HG03095 (cell line): ENCODE results near the gene ORAI1.
"Not testable (repeated sequence)": the region's sequence is repeated elsewhere in the genome, so short reads cannot be mapped to it uniquely, and the experiment has no call there.

Experiments
- ATAC-seq: cut with Tn5 transposase; IDR thresholded peaks from one replicate; pipeline ENCODE4 v1.9.1; 2021; ENCODE audit warnings: moderate library complexity; ENCODE audit not compliant: unreplicated experiment

ORAI1 gene

DNA sequence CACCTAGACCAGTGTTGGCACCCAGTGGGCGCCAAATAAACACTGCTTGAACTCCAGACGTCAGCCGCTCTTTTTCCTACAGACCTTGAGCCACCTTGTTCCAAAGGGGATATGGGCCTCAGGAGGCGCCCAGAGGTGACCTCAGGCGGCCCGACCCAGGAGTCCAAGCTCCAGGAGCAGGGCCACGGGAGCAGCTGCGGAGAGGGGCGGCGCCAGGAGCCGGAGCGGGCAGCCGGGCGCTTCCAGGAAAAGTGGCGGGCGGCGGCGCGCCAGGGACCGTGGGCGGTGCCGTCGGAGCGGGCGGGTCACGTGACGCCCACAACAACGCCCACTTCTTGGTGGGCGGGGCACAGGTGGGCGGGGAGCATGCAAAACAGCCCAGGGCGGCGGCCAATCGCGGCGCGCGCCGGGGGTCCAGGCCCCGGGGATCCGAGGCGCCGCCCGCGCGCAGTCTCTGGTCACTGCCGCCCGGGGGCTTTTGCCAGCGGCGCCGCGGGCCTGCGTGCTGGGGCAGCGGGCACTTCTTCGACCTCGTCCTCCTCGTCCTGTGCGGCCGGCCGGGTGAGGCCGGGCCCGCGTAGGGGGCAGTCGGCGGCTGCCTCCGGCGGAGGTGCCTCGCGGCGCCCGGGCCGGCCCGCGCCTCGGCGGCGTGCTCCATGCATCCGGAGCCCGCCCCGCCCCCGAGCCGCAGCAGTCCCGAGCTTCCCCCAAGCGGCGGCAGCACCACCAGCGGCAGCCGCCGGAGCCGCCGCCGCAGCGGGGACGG is at the start of gene ORAI1:
ORAI1 (plus strand) TSS at position 444 of the 766 bp plus-strand sequence.
- peak; percentile 56 for ATAC-seq

DNA sequence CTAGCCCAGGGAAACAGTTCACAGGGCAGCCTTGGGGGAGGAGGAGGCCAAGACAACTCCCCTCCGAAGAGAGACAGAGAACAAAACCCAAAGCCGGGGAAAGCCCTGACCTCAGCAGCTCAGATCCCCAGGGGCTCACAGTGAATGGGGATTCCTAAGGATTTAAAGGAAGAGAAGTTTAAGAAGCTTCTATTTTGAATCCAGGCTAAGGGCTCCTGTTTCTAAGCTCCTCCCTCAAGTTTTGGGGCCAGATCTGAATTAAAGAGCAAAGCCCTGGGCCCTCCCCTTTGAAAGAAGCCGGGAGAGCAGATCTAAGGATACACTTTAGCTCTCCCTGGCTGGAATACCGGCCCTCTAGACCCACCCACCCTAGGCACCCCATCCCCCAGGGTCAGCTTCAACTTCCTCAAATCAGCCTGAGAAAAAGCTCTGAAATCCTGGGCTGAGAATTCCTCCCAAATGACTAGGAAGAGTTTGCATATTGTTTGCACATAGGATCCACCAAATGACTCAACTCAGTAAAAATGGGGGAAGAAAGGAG is 49.4 kb upstream of the ORAI1 start:
- no peak for ATAC-seq

DNA sequence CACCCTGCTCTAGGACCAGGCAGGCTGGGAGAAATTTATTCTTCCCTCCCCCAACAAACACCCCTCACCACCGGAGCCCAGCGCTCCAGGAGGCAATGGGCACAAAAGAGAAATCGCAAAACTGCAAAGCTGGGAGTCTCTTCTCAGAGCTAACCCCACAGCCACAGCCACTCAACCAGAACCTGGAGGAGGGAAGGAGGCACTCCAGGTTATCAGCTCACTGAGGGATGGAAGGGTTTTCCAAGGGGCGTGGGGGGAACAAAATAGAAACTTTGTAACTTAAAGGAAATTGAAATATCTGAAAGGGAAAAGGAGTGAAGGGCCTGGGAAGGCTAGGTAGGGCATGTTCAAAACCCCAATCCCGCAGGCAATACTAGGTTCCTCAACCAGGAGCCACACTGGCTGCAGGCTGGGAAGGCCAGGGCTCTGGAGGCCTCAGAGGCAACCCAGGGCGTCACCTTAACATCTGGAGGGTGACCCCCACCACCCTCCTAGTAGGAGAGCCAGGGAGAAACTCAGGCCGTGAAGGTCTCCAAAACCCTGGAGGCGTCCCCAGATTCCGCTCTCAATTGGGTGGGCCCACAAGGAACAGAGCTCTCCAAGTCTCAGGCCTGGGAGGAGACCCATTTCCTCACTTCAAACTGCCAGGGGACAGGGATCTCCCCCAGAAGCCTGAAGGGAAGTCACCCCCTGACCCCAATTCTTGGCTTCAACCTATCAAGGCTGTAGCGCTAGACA is 48.7 kb upstream of the ORAI1 start:
- ATAC-seq: no peak

DNA sequence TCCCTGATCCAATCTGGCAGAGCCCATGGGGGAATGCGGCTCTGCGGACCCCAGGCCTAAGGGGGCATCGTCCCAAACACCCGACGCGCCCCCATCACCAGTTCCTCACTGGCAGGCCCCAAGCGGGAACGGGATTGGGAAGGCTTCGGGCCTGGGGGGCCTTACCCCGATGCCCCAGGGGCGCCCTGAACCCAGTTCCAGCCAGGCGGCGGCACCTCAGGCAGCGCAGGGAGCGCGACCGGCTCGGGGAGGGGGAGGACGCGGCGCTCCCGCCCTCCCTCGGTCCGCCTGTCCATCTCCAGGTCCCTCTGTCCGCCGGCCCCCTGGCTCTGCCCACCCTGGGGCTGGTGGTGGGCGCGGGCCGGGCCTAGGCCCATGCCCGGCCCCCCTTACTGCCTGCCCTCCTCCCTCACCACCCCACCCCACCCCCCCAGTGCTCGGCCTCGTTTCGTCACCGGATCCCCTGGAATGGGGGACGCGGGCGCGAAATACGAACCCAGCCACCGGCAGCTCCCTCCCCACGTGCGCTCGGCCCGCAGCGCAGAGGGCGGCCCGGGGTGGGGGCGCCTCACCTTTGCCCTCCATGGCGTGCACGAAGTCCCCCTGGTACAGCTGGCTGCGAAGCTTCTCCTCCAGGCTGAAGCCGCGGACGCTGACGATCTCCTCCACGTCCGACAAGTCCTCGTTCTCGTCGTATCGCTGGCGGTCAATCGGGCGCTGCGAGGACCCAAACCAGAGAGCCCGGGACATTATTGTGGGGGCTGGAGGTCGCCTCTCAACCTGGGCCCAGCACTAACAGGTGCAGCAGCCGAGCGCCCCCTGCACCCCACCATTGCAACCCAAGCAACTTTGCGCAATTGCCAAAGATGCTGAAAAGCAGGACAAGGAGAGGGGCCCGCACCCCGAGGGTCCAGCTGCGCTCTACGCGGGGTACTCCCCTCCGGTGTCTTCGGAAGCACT is 47.8 kb upstream of the ORAI1 start:
- ATAC-seq: no peak

DNA sequence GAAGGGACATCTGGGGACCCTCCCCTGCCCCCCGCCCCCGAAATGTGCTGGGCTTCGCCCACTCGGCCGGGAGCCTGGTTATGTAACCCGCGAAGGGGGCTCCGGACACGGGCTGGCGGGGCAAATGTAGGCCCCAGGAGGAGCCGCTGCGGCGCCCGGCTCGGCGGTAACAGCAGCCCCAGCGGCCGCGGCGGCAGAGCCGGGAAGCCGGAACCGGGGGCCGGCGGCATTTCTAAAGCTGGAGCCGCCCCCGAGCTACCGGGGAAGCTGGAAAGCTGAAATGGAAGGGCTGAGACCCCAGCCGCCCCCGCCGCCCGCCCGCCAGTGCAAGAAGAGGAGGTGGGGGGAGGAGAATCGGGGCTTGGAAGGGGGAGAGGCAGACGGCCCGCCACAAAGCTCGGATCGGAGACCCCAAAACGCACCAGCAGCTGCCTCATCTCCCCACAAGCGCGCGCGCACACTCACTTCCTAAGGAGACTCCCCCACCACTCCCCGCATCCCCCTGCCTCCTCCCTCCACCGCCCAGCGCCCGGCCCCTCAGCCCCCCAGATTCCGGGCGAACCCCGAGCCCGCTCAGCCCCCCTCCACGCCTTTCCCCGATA is 47.0 kb upstream of the ORAI1 start:
- ATAC-seq: no peak

DNA sequence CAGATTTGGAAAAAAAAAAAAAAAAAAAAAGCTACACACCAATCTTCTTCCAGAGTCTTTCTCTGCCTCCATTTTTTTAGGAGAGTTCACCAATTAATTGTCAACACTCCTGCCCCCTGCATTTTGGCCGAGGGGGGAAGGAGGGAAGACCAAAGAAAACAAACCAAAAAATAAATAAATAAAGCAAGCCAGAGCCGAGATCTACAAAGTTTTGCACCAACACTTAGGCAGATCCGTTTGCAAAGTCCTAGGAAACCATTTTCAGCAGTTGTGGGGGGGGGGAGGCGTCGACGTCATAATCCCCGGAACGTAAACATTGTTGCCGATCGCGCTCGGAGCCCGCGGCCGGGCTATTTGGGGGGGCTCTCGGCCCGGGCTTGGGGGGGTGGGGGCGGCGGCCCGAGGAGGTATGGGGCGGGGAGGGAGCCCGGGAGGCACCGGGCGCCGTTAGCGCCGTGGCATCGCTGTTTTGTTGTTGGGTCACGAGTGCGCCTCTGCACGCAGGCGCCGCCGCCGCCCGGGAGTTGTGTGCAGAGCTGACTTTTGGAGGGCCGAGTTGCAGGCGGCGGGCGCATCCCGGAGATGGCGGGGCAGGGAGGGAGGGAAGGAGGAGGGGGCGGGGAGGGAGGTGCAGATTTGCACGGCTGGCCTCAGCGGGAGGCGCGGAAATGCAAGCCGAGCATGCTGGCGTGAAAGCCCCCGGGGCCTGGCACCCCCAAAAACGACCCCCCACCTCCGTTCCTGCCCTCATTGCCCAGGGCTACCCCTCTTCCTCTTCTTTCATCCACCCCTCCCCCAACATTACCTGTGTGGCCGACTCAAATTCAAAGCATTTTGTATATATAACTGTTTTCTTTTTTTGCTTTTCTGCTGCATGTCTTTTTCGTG is 46.1 kb upstream of the ORAI1 start:
- ATAC-seq: no peak

DNA sequence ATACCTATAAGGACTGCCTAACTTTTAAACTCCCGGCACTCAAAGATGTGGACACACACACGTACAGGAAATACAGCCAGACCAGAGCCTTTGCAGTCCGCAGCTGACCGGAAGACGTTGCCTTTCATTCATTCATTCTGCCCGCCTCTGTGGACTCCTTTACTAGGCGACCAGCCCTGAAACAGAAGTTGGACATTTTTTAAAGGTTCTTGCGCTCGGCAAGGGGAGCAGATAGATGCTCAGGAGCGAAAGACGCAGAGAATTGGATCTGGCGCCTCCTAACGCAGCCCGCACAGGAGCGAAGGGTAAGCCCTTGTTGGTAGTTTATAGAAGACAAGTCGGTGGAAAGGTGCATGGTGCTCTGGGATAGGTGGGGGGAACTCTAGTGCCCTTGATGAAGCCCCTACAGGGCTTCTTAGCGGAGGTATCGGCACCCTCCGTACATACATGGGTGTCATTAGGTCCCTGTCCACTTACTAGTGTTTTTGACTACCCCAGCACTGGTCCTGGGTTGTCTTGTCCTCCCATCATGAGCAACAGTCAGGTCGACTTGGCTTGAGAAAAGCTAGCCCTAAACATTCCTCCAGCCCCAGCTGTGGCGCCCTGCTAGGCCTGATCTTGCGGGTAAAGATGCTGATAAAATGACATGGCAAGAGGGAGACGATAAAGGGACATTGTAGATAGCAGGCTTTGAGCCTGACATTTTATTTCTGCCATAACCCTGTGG is 45.2 kb upstream of the ORAI1 start, which contains the start of gene KDM2B:
KDM2B (minus strand) TSS at position 65 of the 727 bp plus-strand sequence. CDS start 112 bp downstream, outside the sequence.
- ATAC-seq: no peak

DNA sequence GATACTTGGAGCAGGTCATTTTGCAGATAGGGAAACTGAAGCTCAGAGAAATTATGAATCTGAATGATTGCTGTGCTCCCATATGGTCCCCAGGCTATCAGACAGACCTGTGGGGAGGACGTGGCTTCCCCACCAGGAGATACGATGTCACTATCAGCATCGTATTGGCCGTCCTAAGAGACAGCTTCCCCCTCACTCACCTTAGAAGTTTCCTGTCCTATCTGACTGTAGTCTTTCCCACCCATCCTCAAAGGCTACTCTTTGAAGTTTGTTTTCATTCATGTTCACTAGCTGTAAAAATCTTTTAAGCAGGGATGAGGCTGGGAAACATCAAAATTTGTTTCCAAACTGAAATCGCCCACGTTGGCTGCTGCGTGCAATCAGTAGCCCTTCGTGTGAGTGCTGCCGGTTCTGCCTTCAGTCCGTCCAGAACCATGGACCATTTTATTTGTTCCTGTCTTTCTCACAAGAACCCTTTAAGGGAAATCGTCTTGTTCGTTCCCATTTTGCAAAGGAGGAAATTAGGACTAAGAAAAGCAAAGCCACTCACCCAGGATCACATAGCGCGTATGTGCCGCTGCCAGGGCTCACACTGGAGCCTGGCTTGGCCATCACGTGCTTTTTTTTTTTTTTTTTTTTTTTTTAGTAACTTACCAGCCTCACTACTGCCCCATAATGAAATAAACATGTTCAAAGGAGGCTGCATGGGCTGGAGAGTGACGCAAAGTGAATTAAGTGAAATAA is 44.5 kb upstream of the ORAI1 start:
- no peak for ATAC-seq

DNA sequence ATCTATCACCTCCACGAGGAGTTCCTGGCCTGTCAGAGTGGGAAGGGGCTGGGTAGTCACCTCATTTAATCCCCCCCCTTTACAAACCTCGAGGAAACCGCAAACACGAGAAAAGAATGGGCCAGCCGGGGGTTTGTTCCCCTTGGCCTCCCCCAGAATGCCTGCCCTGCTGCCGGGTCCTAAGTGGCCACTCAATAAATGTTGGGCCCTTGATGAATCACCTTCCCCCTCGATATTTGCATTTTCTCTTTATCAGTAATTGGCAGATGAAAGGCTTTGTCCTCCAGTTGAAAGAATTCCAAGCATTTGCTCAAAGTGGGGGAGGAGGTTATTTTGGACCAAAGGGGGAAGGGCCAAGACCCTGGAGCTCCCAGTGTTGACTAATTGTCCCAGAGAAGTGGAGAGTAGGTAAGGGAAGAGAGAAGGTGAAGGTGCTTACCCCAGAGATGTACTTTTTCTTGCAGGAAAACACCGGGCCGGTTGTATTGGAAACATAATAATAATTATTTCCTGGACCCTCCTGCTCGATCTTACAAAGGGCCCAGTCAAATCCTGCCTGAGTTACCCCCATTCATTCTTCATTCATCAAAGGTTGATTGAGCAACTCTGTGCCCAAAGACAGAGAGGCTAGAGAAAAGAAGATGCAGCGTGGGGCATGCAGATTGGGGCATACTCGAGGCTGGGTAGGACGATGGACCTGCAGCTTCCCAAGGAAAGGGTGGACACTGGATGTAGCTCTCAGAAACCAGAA is 43.6 kb upstream of the ORAI1 start:
- ATAC-seq: no peak

DNA sequence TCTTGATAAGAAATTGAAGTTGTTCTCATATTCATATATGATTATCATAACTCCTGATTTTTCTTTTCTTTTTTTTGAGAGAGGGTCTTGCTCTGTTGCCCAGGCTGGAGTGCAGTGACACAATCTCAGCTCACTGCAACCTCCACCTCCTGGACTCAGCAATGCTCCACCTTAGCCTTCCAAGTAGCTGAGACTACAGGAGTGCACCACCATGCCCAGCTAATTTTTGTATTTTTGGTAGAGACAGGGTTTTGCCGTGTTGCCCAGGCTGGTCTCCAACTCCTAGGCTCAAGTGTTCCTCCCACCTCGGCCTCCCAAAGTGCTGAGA is 43.0 kb upstream of the ORAI1 start:
- ATAC-seq: not testable (repeated sequence)

DNA sequence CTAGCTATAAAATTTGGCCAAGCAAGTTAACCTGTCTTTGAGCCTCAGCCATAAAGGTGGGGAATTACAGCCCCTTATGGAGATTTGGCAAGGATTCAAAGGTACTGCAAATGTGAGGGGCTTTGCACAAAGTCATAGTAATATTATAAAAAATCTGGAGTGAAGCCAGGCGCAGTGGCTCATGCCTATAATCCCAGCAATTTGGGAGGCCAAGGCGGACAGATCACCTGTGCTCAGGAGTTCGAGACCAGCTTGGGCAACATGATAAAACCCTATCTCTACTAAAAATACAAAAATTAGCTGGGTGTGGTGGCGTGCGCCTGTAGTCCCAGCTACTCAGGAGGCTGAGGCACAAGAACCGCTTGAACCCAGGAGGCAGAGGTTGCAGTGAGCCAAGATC is 41.4 kb upstream of the ORAI1 start:
- ATAC-seq: not testable (repeated sequence)

DNA sequence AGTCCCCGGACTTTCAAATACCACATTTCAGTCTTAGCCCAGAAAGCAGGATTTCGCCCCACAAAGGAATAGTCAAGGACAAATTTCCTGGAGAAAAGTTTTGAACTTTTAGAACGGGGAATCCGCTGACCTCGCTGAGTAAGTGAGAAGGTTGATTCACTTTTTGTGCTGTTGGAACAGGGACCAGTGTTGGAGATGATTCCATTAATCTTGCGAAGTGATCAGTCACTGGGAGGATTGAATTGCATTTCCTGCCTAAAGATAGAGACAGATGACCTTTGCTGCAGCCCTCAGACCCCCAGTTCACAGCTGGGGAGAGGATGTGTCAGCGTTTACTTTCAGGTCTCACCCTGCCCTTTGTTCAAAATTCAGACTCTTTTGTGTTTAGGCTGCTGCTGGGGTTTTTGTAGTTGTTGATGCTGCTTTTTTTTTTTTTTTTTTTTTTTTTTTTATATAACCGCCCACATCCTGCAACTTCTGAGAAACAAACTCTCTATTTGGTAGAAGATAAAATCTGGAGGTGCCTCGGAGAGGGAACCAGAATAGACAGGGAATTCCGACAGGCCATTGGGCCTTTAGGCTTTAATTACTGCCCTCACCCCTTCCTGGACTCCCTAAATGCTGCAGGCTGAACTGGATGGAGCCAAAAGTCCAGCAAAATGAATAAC is 35.7 kb upstream of the ORAI1 start:
- peak; percentile 54 for ATAC-seq

DNA sequence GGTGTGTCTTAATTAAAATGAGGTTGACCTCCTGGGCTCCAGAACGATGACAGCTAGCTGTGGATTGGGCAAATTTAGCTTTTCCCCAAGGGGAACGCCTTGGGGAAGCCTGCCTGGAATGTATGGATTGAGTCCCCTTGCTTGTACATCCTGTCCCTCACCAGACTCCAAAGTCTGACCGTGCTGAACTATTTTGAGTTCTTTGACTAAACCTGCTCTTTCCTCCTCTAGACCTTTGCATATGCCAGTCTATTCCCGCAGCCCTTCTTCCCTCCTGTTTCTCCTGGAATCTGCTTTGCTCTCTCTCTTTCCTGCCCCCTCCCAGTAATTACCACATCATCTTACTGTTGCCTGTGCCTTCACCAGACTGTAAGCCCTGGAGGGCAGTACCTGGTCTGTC is 34.0 kb upstream of the ORAI1 start:
- no peak for ATAC-seq

DNA sequence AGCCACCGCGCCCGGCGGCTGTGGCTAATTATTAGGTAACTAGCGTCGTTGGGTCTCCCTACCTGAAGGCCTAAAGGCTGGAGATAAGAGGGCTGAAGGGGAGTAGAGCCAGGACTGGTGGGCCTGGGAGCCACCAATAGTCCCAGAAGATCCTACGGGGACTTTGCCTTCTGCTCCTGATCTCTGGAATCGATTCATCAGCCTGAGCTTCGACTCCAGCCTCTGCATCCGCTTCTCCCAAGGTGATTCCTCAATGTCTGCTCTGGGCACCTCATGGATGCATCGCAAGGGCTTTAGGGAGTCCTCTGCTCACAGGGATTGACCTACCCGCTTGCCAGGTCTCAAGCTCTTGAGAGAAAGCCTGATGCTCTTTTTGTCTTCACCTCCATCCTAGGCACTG is 30.8 kb upstream of the ORAI1 start:
- ATAC-seq: no peak

DNA sequence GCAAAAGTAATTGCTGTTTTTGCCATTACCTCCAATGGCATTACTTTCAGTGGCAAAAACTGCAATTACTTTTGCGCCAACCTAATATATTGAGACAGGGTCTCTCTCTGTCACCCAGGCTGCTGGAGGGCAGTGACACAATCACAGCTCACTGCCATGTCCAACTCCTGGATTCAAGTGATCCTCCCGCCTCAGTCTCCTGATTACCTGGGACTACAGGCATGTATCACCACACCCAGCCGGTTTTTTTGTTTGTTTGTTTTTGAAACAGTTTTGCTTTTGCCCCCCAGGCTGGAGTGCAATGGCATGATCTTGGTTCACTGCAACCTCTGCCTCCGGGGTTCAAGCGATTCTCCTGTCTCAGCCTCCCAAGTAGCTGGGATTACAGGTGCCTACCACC is 29.8 kb upstream of the ORAI1 start:
- no peak for ATAC-seq

DNA sequence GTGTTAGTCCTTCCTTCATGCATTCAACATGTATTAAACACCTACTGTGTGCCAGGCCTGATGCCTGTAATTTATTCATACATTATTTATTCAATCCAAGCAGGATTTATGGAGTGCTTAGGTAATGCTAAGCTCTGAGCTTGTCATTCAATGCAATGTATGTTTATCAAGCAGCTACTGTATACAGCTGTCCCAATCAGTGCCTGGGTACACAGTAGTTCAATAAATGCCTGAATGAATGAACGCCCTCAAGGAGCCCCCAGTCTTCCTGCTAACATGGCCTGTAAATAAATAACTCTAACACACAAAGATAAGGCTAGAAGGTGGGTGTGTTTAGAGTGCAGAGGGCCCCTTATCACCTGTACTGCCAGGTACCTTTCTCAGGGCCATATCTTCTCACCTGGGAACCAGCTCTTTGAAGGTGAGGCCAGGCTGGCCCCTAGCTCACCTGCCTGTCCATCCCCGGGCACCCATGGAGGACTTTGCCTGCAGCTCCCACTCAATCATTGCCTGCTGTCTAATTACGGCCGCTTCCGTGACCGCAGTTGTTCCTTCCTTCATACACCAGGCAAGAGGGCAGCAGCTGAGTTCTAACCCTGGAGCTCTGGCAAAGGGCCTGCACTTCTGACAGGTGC is 25.5 kb upstream of the ORAI1 start:
- ATAC-seq: no peak

DNA sequence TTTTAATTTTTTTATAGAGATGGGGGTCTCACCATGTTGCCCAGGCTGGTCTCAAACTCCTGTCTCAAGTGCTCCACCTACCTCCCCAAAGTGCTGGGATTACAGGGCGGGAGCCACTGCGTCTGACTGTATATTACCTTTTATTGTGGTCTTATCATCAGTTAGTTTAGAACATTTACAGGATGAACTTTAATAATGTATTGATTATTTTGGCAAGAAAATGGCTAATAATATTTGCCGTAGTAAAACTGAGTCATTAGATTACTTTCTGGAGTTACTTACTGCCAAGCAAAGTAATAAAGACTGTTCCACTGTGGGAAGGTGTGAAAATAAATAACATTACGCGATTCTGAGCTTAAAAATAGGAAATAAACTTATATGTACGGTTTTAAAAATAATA is 23.6 kb upstream of the ORAI1 start:
- ATAC-seq: no peak
